Endothelial cell (in vitro differentiated cells): ENCODE measurements around the gene ZNF227. TPM values are rescaled to one million over a fixed set of nuclear protein-coding genes. Genes with fewer than 3 reads are reported as not detected.

Experiments
- DNase-seq: peaks from one replicate; pipeline ENCODE4 v3.0.0; 2021; ENCODE audit warnings: low spot score
- H3K27ac Mint-ChIP-seq: one replicate; pipeline ENCODE4 v1.8.0; 2021; ENCODE audit warnings: mixed read lengths, inconsistent platforms; ENCODE audit not compliant: unreplicated experiment
- H3K27me3 Mint-ChIP-seq: one replicate; pipeline ENCODE4 v1.8.0; 2021; ENCODE audit warnings: mild to moderate bottlenecking, moderate library complexity, mixed read lengths, inconsistent platforms; ENCODE audit not compliant: unreplicated experiment
- H3K36me3 Mint-ChIP-seq: one replicate; pipeline ENCODE4 v1.8.0; 2021; ENCODE audit warnings: mild to moderate bottlenecking, low read depth, mixed read lengths, inconsistent platforms; ENCODE audit not compliant: unreplicated experiment
- H3K4me1 Mint-ChIP-seq: one replicate; pipeline ENCODE4 v1.8.0; 2021; ENCODE audit warnings: mild to moderate bottlenecking, mixed read lengths, inconsistent platforms; ENCODE audit not compliant: unreplicated experiment
- H3K4me3 Mint-ChIP-seq: one replicate; pipeline ENCODE4 v1.8.0; 2021; ENCODE audit warnings: mild to moderate bottlenecking, mixed read lengths, inconsistent platforms; ENCODE audit not compliant: unreplicated experiment
- H3K9me3 Mint-ChIP-seq: one replicate; pipeline ENCODE4 v1.8.0; 2021; ENCODE audit warnings: mixed read lengths, inconsistent platforms; ENCODE audit not compliant: unreplicated experiment
- CTCF ChIP-seq: fragments of 200-600 bp; sonication (generic); IDR thresholded peaks from one replicate; pipeline ENCODE4 v1.5.0; 2021; ENCODE audit warnings: antibody characterized with exemption; ENCODE audit not compliant: unreplicated experiment
- total RNA-seq: library from RNA; stranded (reverse); fragmentation: NEBNext Ultra II Directional; extraction: Animal tissue kit (Norgen Biotek cat#: 25700); gene quantifications from one replicate; pipeline ENCODE4 v1.2.1, GENCODE V29; 2021; ENCODE audit not compliant: unreplicated experiment

ZNF227 gene
- total RNA-seq, 1 donor from 2014 or later = 29.3 TPM

- Mint-ChIP-seq H3K27ac (no peak overlapping the region), H3K4me3 (no peak overlapping the region), H3K36me3 (peaks cover 31% of the 10 kb centered on the region), H3K4me1 (peaks cover 6% of the 10 kb centered on the region), H3K27me3 (peaks cover 2% of the 10 kb centered on the region), H3K9me3 (peaks cover 13% of the 10 kb centered on the region)
- no peak for TF ChIP-seq CTCF
- no peak for DNase-seq
Observed at GRCh38 chr19:44258136-44258535, 45.8 kb downstream of the ZNF227 start.

GRCh38 chr19:44258835-44259413 is 46.6 kb downstream of the ZNF227 start:
- peaks cover 26% of the 10 kb centered on the region for H3K36me3 Mint-ChIP-seq
- no peaks in the 10 kb centered on the region for H3K27me3 Mint-ChIP-seq
- H3K9me3 Mint-ChIP-seq = peaks cover 6% of the 10 kb centered on the region
- H3K4me1 Mint-ChIP-seq = peaks cover 6% of the 10 kb centered on the region
- no peak for TF ChIP-seq CTCF
- no peak overlapping the region for H3K27ac Mint-ChIP-seq
- no peak overlapping the region for H3K4me3 Mint-ChIP-seq
- DNase-seq = no peak

- Mint-ChIP-seq H3K27me3 (no peaks in the 10 kb centered on the region), H3K27ac (no peak overlapping the region), H3K9me3 (no peaks in the 10 kb centered on the region), H3K36me3 (peaks cover 18% of the 10 kb centered on the region), H3K4me3 (peak overlapping the region; percentile 90), H3K4me1 (peaks cover 6% of the 10 kb centered on the region)
- no peak for TF ChIP-seq CTCF
- DNase-seq = no peak
Observed at GRCh38 chr19:44260343-44260681, 48.0 kb downstream of the ZNF227 start.

GRCh38 chr19:44260695-44261446 is 48.5 kb downstream of the ZNF227 start:
- no peak for DNase-seq
- peaks cover 6% of the 10 kb centered on the region for H3K4me1 Mint-ChIP-seq
- H3K27ac Mint-ChIP-seq = no peak overlapping the region
- H3K27me3 Mint-ChIP-seq = no peaks in the 10 kb centered on the region
- no peak for TF ChIP-seq CTCF
- H3K4me3 Mint-ChIP-seq = peak overlapping the region; percentile 90
- H3K9me3 Mint-ChIP-seq = no peaks in the 10 kb centered on the region
- H3K36me3 Mint-ChIP-seq = peaks cover 15% of the 10 kb centered on the region

- no peaks in the 10 kb centered on the region for H3K9me3 Mint-ChIP-seq
Observed at GRCh38 chr19:44277331-44277730, 65.0 kb downstream of the ZNF227 start.

More at GRCh38 chr19:44277331-44277730, 65.0 kb downstream of the ZNF227 start:
- Mint-ChIP-seq H3K27ac (no peak overlapping the region), H3K4me3 (no peak overlapping the region), H3K36me3 (peaks cover 56% of the 10 kb centered on the region), H3K27me3 (no peaks in the 10 kb centered on the region), H3K4me1 (peaks cover 15% of the 10 kb centered on the region)
- no peak for DNase-seq
- TF ChIP-seq CTCF = no peak
